Neural progenitor cell (in vitro differentiated cells): Measurements from ENCODE around the gene NAGA. TPM values are rescaled to one million over a fixed set of nuclear protein-coding genes. Genes with fewer than 3 reads are reported as not detected.
"Not testable (repeated sequence)": the region's sequence is repeated elsewhere in the genome, so short reads cannot be mapped to it uniquely, and the experiment has no call there.

Experiments used
- DNase-seq: peaks from one replicate; pipeline ENCODE4 v3.0.0-alpha.2; 2016; ENCODE audit warnings: low spot score
- H2AFZ ChIP-seq: fragments of 200-600 bp; sonication (generic); replicated peaks from 2 replicates; pipeline ENCODE4 v1.6.1; 2016; ENCODE audit warnings: antibody characterized with exemption
- H3F3A ChIP-seq: fragments of 200-600 bp; sonication (generic); 2 replicates; pipeline ENCODE4 v1.6.1; 2016; ENCODE audit warnings: antibody characterized with exemption, low read depth
- H3K27ac ChIP-seq: fragments of 200-600 bp; sonication (generic); 2 replicates; pipeline ENCODE4 v1.5.1; 2016; ENCODE audit warnings: mild to moderate bottlenecking
- H3K27me3 ChIP-seq: fragments of 200-600 bp; sonication (generic); 2 replicates; pipeline ENCODE4 v1.6.1; 2016; ENCODE audit warnings: mild to moderate bottlenecking, moderate library complexity
- H3K36me3 ChIP-seq: fragments of 200-600 bp; sonication (generic); 2 replicates; pipeline ENCODE4 v1.5.1; 2016
- H3K4me1 ChIP-seq: fragments of 200-600 bp; sonication (generic); 2 replicates; pipeline ENCODE4 v1.6.1; 2016; ENCODE audit warnings: mixed run types
- H3K4me2 ChIP-seq: fragments of 200-600 bp; sonication (generic); 2 replicates; pipeline ENCODE4 v1.6.1; 2016
- H3K4me3 ChIP-seq: fragments of 200-600 bp; sonication (generic); 2 replicates; pipeline ENCODE4 v1.5.1; 2016
- H3K79me2 ChIP-seq: fragments of 200-600 bp; sonication (generic); 2 replicates; pipeline ENCODE4 v1.6.1; 2016; ENCODE audit warnings: low read depth
- H3K9ac ChIP-seq: fragments of 200-600 bp; sonication (generic); 2 replicates; pipeline ENCODE4 v1.6.1; 2016
- H3K9me3 ChIP-seq: fragments of 200-600 bp; sonication (generic); 2 replicates; pipeline ENCODE4 v1.5.1; 2016; ENCODE audit warnings: low read depth
- H4K20me1 ChIP-seq: fragments of 200-600 bp; sonication (generic); 2 replicates; pipeline ENCODE4 v1.6.1; 2016; ENCODE audit warnings: low read depth
- H3K27ac Mint-ChIP-seq: 3 replicates; pipeline ENCODE4 v1.8.0; 2021; ENCODE audit warnings: mixed read lengths
- H3K27me3 Mint-ChIP-seq: 2 replicates; pipeline ENCODE4 v1.8.0; 2022; ENCODE audit warnings: low read depth, mild to moderate bottlenecking, inconsistent platforms, moderate library complexity, mixed read lengths; ENCODE audit not compliant: insufficient read depth
- H3K36me3 Mint-ChIP-seq: 3 replicates; pipeline ENCODE4 v1.8.0; 2021; ENCODE audit warnings: mixed read lengths
- H3K4me1 Mint-ChIP-seq: 3 replicates; pipeline ENCODE4 v1.8.0; 2021; ENCODE audit warnings: mixed read lengths
- H3K4me3 Mint-ChIP-seq: 3 replicates; pipeline ENCODE4 v1.8.0; 2021; ENCODE audit warnings: mild to moderate bottlenecking, moderate library complexity, mixed read lengths
- H3K9me3 Mint-ChIP-seq: 3 replicates; pipeline ENCODE4 v1.8.0; 2020; ENCODE audit warnings: mixed read lengths
- EZH2 ChIP-seq: fragments of 200-600 bp; sonication (generic); IDR thresholded peaks from 2 replicates; pipeline ENCODE4 v1.6.1; 2017; ENCODE audit warnings: antibody characterized with exemption, mild to moderate bottlenecking, moderate library complexity
- EZH2phosphoT487 ChIP-seq: fragments of 200-600 bp; sonication (generic); IDR thresholded peaks from 2 replicates; pipeline ENCODE4 v1.6.1; 2017; ENCODE audit warnings: antibody characterized with exemption
- total RNA-seq: library from RNA; depleted of rRNA; stranded (reverse); fragments of >200 nt; gene quantifications from 2 replicates; pipeline ENCODE4 v1.2.3, GENCODE V29; 2015; ENCODE audit warnings: low replicate concordance
- TF ChIP-seq, protein P1 (sequence below): fragments of 200-600 bp; sonication (generic); IDR thresholded peaks from 2 replicates; pipeline ENCODE4 v1.5.1; 2017; ENCODE audit warnings: antibody characterized with exemption, mild to moderate bottlenecking

Gene NAGA
- total RNA-seq, 1 donor from 2014 or later, result 14.9 TPM

DNA sequence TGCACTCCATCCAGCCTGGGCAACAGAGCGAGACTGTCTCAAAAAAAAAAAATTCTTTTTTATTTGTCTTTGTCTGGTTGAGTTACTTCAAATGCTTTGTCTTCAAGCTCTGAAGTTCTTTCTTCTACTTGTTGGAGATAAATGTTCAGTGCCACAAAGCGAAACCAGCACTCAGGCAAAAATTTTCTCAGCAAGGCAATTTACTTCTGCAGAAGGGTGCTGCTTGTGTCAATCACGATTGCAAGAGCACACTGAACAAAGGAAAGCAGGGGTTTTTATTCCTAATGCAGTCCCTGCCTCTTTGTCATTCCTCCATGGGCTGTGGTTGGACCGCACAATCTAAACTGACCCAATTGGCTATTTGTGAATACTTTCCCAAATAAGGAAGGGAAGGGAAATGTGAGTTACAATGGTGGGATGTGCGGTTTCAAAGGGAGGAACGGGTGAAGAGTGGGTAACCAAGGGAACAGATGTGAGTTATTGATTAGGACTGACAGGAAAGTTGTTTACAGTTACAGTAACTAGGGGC is 33.8 kb upstream of the NAGA start:
- not testable (repeated sequence) for H3K27ac ChIP-seq, H3K4me3 Mint-ChIP-seq, H3K27me3 ChIP-seq, H3K4me3 ChIP-seq, DNase-seq, H3F3A ChIP-seq, H3K9me3 ChIP-seq, H4K20me1 ChIP-seq, H3K79me2 ChIP-seq, H3K4me2 ChIP-seq, H3K9ac ChIP-seq, H2AFZ ChIP-seq, H3K36me3 ChIP-seq, H3K4me1 ChIP-seq, H3K27ac Mint-ChIP-seq, H3K4me1 Mint-ChIP-seq, H3K27me3 Mint-ChIP-seq
- H3K36me3 Mint-ChIP-seq, result peaks cover 16% of the 10 kb centered on the region
- peaks cover 31% of the 10 kb centered on the region for H3K9me3 Mint-ChIP-seq

DNA sequence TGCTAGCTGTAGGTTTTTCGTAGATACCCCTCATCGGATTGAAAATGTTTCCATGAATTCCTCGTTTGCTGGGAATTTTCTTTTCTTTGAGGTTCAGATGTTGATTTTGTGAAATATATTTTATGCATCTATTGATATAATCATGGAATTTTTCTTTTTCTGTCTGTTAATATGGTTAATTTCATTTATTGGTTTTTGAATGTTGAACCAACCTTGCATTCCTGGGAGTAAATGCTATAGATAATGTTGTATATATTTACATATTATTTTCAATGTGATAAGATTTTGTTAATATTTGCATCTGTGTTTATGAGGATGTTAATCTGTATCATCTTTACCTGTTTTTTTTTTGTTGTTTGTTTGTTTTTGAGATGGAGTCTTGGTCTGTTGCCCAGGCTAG is 30.6 kb upstream of the NAGA start:
- Mint-ChIP-seq H3K4me3 (no peak overlapping the region), H3K4me1 (no peaks in the 10 kb centered on the region), H3K27ac (no peak overlapping the region), H3K9me3 (peaks cover 48% of the 10 kb centered on the region), H3K27me3 (no peaks in the 10 kb centered on the region), H3K36me3 (peaks cover 34% of the 10 kb centered on the region)
- Histone ChIP-seq H4K20me1 (no peaks in the 10 kb centered on the region), H3K79me2 (no peaks in the 10 kb centered on the region), H3K9me3 (no peaks in the 10 kb centered on the region), H3K36me3 (no peaks in the 10 kb centered on the region), H3K4me1 (no peaks in the 10 kb centered on the region), H3K27ac (no peak overlapping the region), H3K27me3 (no peaks in the 10 kb centered on the region), H3K9ac (no peak overlapping the region), H3F3A (no peaks in the 10 kb centered on the region), H3K4me3 (no peak overlapping the region), H2AFZ (no peak overlapping the region), H3K4me2 (no peak overlapping the region)
- TF ChIP-seq EZH2, result no peak
- TF ChIP-seq, protein P1, sequence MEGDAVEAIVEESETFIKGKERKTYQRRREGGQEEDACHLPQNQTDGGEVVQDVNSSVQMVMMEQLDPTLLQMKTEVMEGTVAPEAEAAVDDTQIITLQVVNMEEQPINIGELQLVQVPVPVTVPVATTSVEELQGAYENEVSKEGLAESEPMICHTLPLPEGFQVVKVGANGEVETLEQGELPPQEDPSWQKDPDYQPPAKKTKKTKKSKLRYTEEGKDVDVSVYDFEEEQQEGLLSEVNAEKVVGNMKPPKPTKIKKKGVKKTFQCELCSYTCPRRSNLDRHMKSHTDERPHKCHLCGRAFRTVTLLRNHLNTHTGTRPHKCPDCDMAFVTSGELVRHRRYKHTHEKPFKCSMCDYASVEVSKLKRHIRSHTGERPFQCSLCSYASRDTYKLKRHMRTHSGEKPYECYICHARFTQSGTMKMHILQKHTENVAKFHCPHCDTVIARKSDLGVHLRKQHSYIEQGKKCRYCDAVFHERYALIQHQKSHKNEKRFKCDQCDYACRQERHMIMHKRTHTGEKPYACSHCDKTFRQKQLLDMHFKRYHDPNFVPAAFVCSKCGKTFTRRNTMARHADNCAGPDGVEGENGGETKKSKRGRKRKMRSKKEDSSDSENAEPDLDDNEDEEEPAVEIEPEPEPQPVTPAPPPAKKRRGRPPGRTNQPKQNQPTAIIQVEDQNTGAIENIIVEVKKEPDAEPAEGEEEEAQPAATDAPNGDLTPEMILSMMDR, result no peak
- no peak for TF ChIP-seq EZH2phosphoT487
- DNase-seq, result no peak

DNA sequence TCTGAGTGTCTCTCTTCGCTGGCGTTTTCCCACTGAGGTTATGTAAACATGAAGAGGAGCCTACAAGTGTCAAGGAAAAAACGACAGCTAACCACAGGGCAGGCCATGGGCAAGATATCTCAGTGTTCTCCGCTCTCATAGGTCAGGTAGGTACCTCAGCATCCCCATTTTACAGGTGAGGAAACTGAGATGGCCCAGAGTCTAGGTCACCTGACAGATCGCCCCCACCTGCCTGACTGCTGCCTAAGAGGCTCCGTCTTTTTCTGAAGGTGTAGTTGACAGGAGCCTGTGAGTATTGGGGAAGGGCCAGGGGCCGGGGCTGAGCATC is 20.8 kb upstream of the NAGA start:
- Mint-ChIP-seq H3K36me3 (peaks cover 37% of the 10 kb centered on the region), H3K4me1 (peaks cover 12% of the 10 kb centered on the region), H3K27me3 (no peaks in the 10 kb centered on the region), H3K4me3 (peak overlapping the region; percentile 97), H3K27ac (peak overlapping the region; percentile 63), H3K9me3 (peaks cover 18% of the 10 kb centered on the region)
- no peak for TF ChIP-seq EZH2
- no peak for TF ChIP-seq EZH2phosphoT487
- TF ChIP-seq, protein P1, result no peak
- no peaks in the 10 kb centered on the region for H4K20me1 ChIP-seq
- peak overlapping the region; percentile 86 for H3K4me2 ChIP-seq
- peaks cover 15% of the 10 kb centered on the region for H3F3A ChIP-seq
- no peak overlapping the region for H3K27ac ChIP-seq
- no peak overlapping the region for H3K9ac ChIP-seq
- no peaks in the 10 kb centered on the region for H3K9me3 ChIP-seq
- H3K27me3 ChIP-seq, result peaks cover 3% of the 10 kb centered on the region
- H3K36me3 ChIP-seq, result peaks cover 4% of the 10 kb centered on the region
- H3K4me1 ChIP-seq, result no peaks in the 10 kb centered on the region
- H3K4me3 ChIP-seq, result peak overlapping the region; percentile 62
- H2AFZ ChIP-seq, result peak overlapping the region; percentile 96
- DNase-seq, result no peak
- H3K79me2 ChIP-seq, result peaks cover 31% of the 10 kb centered on the region

DNA sequence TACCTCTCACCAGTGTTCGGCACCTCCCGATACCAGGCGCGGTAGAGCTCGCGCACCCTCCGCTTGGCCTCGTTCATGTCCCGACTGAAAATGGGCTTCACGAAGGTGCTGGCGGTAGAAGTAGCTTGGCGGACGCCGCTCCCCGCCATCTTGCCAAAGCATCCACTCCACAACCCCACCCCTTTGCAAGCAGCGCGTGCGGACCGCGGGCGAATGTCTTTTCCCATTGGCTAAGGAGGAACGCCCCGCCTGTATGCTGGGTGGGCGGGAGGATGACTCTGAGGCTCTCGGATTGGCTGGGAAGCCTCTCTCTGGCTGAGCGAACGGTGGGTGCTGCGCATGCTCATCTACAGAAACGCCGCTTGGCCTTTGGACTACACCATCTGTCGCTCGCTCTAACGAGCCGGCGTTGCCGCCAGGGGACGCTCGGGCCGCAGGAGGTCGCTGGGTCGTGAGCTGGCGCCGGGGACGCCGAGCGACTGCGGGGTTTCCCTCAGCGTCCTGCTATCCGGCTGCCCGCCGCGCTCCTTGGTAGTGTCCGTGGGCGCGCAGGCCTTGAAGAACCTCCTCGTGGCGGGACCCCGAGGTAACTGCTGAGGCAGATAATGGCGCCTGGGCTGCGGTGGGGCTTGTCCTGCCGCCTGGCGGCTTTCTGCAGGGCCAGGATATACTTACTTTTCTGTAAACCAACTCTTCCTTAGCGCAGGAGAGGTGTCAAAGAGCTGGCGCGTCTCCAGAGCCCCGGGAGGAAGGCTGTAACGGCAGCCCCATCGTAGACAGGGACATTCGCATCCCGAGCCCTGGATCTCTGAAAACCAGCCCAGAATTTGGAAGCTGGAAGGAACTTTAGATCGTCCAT is 20.2 kb upstream of the NAGA start, which contains the start of gene NDUFA6:
TSS of gene NDUFA6 (minus strand) at position 177 of the 859 bp plus-strand sequence. CDS start at position 149, 28 bp downstream.
- peaks cover 4% of the 10 kb centered on the region for H3K36me3 ChIP-seq
- peak within 1 kb of the TSS; percentile 63 for H3K9ac ChIP-seq
- peak within 1 kb of the TSS; percentile 64 for H3K27ac ChIP-seq
- Mint-ChIP-seq H3K36me3 (peaks cover 39% of the 10 kb centered on the region), H3K27ac (peak within 1 kb of the TSS; percentile 95), H3K27me3 (no peaks in the 10 kb centered on the region), H3K4me3 (peak within 1 kb of the TSS; percentile 97), H3K9me3 (peaks cover 16% of the 10 kb centered on the region), H3K4me1 (peaks cover 12% of the 10 kb centered on the region)
- H3K27me3 ChIP-seq, result peaks cover 3% of the 10 kb centered on the region
- peak within 1 kb of the TSS; percentile 86 for H3K4me2 ChIP-seq
- H3K9me3 ChIP-seq, result no peaks in the 10 kb centered on the region
- H3F3A ChIP-seq, result peaks cover 19% of the 10 kb centered on the region
- peaks cover 35% of the 10 kb centered on the region for H3K79me2 ChIP-seq
- DNase-seq, result peak; percentile 99
- H3K4me3 ChIP-seq, result peak within 1 kb of the TSS; percentile 71
- TF ChIP-seq, protein P1, result peak; percentile 86
- no peak for TF ChIP-seq EZH2
- peak within 1 kb of the TSS; percentile 96 for H2AFZ ChIP-seq
- peaks cover under 1% of the 10 kb centered on the region for H4K20me1 ChIP-seq
- no peaks in the 10 kb centered on the region for H3K4me1 ChIP-seq
